OCI-LY3 (cell line): ENCODE data around the gene CCDC85B.

Experiments used
- EZH2phosphoT487 ChIP-seq: fragments of 200-600 bp; shearing (Covaris generic); IDR thresholded peaks from 2 replicates; pipeline ENCODE4 v1.6.1; 2018; ENCODE audit warnings: antibody characterized with exemption, mixed run types, low read depth
- TF ChIP-seq, protein P1 (sequence below): fragments of 200-600, 300-600 bp; sonication (generic); IDR thresholded peaks from 2 replicates; pipeline ENCODE4 v1.5.1; 2014; ENCODE audit warnings: antibody characterized with exemption, low read length, low read depth

DNA sequence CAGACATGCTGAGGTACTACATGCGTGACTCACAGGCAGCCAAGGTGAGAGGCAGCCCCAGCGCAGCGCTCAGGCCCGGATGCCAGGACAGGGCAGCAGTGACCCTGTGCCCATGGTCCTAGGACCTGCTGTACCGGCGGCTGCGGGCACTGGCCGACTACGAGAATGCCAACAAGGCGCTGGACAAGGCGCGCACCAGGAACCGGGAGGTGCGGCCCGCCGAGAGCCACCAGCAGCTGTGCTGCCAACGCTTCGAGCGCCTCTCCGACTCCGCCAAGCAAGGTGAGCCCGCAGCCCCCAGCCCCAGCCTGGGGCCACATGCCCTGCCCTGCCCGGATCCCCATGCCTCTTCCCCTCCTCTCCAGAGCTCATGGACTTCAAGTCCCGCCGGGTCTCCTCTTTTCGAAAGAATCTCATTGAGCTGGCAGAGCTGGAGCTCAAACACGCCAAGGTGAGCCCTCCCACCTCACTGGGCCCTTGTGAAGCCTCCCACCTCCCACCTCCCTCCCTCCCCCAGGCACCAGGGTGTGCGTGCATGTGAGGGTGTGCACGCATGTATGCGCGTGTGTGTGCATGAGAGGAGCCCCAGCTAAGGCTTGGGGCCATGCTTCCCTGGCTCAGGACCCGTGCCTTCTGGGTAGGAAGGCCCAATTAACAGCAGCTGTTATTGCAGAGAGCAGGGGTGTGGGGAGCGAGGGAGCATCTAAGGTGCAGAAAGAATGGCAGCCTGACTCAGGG is 37.8 kb upstream of the CCDC85B start:
- TF ChIP-seq, protein P1, sequence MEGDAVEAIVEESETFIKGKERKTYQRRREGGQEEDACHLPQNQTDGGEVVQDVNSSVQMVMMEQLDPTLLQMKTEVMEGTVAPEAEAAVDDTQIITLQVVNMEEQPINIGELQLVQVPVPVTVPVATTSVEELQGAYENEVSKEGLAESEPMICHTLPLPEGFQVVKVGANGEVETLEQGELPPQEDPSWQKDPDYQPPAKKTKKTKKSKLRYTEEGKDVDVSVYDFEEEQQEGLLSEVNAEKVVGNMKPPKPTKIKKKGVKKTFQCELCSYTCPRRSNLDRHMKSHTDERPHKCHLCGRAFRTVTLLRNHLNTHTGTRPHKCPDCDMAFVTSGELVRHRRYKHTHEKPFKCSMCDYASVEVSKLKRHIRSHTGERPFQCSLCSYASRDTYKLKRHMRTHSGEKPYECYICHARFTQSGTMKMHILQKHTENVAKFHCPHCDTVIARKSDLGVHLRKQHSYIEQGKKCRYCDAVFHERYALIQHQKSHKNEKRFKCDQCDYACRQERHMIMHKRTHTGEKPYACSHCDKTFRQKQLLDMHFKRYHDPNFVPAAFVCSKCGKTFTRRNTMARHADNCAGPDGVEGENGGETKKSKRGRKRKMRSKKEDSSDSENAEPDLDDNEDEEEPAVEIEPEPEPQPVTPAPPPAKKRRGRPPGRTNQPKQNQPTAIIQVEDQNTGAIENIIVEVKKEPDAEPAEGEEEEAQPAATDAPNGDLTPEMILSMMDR: no peak
- TF ChIP-seq EZH2phosphoT487: no peak
